GM12873 (cell line): Measurements from ENCODE around the gene ADAM10.

Experiments used
- TF ChIP-seq, protein P1 (sequence below): IDR thresholded peaks from 2 replicates; pipeline ENCODE4 v1.5.1; 2012; ENCODE audit warnings: low read depth, mild to moderate bottlenecking, moderate library complexity, low read length, control low read depth; ENCODE audit not compliant: insufficient read depth; ENCODE audit errors: missing control alignments

Gene ADAM10

GRCh38 chr15:58627701-58628100 is 121.8 kb downstream of the ADAM10 start:
- TF ChIP-seq, protein P1, sequence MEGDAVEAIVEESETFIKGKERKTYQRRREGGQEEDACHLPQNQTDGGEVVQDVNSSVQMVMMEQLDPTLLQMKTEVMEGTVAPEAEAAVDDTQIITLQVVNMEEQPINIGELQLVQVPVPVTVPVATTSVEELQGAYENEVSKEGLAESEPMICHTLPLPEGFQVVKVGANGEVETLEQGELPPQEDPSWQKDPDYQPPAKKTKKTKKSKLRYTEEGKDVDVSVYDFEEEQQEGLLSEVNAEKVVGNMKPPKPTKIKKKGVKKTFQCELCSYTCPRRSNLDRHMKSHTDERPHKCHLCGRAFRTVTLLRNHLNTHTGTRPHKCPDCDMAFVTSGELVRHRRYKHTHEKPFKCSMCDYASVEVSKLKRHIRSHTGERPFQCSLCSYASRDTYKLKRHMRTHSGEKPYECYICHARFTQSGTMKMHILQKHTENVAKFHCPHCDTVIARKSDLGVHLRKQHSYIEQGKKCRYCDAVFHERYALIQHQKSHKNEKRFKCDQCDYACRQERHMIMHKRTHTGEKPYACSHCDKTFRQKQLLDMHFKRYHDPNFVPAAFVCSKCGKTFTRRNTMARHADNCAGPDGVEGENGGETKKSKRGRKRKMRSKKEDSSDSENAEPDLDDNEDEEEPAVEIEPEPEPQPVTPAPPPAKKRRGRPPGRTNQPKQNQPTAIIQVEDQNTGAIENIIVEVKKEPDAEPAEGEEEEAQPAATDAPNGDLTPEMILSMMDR = no peak

DNA sequence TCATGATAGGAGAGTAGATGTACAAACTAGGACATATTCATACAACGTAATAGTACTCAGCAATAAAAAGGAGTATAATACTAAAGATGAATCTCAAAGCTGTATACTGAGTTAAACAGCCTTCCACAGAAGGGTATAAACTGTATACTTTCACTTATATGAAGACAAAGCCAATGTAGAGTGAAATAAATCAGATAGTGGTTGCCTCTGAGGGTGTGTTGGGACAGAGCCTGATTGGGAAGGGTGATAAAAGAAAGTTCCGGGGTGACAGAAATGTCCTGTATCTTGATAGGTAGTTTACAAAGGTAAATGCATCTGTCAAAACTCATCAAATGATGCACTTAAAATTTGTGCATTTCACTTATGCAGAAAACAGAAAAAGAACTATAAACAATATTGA is 122.5 kb downstream of the ADAM10 start:
- TF ChIP-seq, protein P1 = no peak

DNA sequence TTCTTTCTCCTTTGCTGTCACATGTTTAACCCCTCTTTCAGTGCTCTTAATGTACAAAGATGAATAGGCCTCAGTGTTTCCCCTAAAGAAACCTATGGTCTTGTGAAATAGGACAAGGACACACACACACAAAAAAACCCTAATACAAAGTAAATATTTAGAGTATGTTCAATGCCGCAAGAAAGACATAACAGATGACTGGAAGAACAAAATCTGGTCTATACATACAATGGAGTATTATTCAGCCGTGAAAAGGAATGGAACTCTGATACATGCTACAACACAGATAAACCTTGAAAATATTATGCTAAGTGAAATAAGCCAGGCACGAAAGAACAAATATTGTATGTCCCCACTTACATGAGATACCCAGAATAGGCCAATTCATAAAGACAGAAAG is 123.1 kb downstream of the ADAM10 start:
- TF ChIP-seq, protein P1 = no peak

- TF ChIP-seq, protein P1 = no peak
Observed at GRCh38 chr15:58622877-58623276, 126.6 kb downstream of the ADAM10 start.

- TF ChIP-seq, protein P1 = no peak
Observed at GRCh38 chr15:58616171-58616570, 133.3 kb downstream of the ADAM10 start.

- TF ChIP-seq, protein P1 = no peak
Observed at GRCh38 chr15:58611731-58612676, 137.5 kb downstream of the ADAM10 start.

GRCh38 chr15:58608711-58609110 is 140.8 kb downstream of the ADAM10 start:
- TF ChIP-seq, protein P1 = no peak
